GM23248 (cell line): ENCODE data around the gene LAMA2.
"Not testable (repeated sequence)": the region's sequence is repeated elsewhere in the genome, so short reads cannot be mapped to it uniquely, and the experiment has no call there.

Experiments
- EZH2 ChIP-seq: fragments of 200-600 bp; sonication (generic); IDR thresholded peaks from 2 replicates; pipeline ENCODE4 v1.6.1; 2018; ENCODE audit warnings: antibody characterized with exemption, mild to moderate bottlenecking; ENCODE audit not compliant: insufficient read depth, poor library complexity, severe bottlenecking
- EZH2phosphoT487 ChIP-seq: fragments of 200-600 bp; sonication (generic); IDR thresholded peaks from 2 replicates; pipeline ENCODE4 v1.6.1; 2018; ENCODE audit warnings: antibody characterized with exemption, moderate library complexity, mild to moderate bottlenecking, low read depth; ENCODE audit not compliant: insufficient read depth

GRCh38 chr6:129053143-129053542 is 170.2 kb downstream of the LAMA2 start:
- TF ChIP-seq EZH2phosphoT487, EZH2: not testable (repeated sequence)
